Measurements from ENCODE around the gene DEK.

DNA sequence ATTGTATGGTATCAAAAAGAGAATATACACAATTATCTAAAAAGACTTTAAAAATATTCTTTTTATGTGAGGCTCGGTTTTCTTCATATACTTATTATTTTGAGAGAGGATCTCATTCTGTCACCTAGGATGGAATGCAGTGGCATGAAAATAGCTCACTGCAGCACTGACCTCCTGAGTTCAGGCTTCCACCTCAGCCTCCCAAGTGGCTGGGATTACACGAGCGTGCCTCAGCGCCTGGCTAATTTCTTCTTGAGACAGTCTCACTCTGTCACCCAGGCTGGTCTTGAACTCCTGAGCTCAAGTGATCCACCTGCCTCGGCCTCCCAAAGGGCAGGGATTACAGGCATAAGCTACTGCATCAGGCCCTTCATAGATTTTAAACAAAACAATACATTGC is 10.7 kb downstream of the DEK start:
- no peak for TF ChIP-seq CTCF (IDR thresholded peaks at IDR 0.05; ENCODE audit: insufficient read depth, low read depth, low read length)
- no peak for TF ChIP-seq EZH2 (IDR thresholded peaks at IDR 0.05; ENCODE audit: insufficient read depth, low read length)

Measured in astrocyte (in vitro differentiated cells and primary cell).